Middle frontal gyrus (tissue), 1 donor: ENCODE measurements around the gene MS4A1.
"Not testable (repeated sequence)": the region's sequence is repeated elsewhere in the genome, so short reads cannot be mapped to it uniquely, and the experiment has no call there.

Experiments
- DNase-seq: peaks from one replicate; pipeline ENCODE4 v3.0.0-alpha.2; 2015; ENCODE audit warnings: low spot score; ENCODE audit errors: extremely low spot score

The MS4A1 gene

DNA sequence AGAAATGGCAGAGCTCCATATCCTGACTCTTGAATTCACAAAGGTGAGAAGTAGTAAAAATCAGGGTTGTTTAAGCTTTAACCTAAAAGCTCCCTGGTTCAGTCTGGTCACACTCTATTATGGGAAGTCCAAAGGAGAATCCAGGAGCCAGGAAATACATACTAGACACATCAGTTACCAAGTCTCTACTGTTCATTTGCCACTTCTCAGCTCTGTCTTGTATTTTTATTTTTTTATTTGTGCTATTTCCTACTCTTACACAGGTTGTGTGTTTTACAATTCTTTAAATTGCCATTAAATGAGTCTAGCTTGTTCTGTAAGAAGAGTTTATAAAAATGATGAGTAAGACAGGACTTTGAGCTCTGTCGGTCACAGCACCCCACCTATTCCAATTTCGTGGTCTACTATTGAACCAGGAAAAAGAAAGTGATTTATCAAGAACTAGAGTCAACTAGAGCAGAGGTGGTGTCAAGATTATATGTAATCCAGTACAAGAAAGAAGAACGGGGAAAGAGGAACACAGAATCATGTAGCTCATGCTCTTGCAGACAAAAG, 46.7 kb downstream of the MS4A1 start:
- DNase-seq: no peak

GRCh38 chr11:60504219-60504905, 48.7 kb downstream of the MS4A1 start:
- DNase-seq: no peak

- DNase-seq: not testable (repeated sequence)
Observed at GRCh38 chr11:60509609-60510008, 54.0 kb downstream of the MS4A1 start.

- DNase-seq: not testable (repeated sequence)
Observed at GRCh38 chr11:60510209-60510608, 54.6 kb downstream of the MS4A1 start.

DNA sequence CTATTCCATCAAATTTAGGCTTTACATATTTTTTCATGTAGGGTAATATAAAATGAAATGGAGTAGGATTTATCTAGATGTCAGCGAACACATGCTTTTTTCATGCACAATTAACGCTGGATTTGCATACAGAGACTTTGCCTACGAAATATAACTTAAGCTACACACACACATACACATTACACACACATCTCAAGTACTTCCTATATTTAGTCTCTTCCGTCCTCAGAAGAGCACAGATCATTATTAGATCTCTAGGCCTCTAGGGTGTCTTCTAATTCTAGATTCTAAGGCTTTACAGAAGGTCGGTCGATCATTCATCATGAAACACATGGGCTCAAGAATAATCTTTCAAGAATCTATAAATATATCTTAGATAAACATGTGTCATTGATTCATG, 55.7 kb downstream of the MS4A1 start:
- no peak for DNase-seq

- DNase-seq: no peak
Observed at GRCh38 chr11:60512651-60513225, 57.1 kb downstream of the MS4A1 start.

GRCh38 chr11:60513496-60514460, 58.1 kb downstream of the MS4A1 start:
- no peak for DNase-seq

DNA sequence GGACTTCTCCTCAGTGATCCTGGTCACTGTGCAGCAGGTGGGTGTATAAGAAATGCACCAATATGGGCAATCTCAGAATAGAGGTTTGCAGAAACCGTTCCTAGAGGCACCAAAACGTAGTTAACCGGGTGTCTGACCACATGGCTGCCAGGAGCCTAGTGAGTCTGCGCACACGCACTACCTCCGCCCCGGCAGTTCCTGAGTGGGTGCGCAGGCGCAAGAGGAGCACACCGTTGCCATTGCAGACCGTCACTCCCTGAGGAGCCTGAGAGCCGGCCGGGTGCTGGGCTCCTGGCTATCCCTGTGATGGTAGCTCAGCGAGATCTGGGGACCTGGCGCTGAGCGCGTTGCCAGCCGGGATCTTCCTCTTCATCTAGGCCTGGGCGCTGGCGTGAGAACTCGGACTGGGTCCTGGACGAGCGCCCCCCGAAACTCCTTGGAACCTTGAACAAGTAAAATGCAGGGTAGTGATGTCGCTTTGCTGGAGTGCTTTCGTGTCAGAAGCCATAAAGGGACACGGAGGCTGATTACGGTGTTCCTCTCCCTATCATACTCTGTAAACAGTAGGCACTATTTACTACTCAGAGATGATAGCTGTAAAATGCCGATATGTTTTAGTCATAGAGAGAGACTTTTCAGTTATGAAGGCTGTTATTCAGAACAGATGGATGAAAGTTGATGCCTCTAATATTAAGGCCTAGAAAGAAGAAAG, 59.7 kb downstream of the MS4A1 start, which contains the start of gene MS4A13:
MS4A13 (plus strand) TSS at position 249 of the 712 bp plus-strand sequence. CDS start 2,692 bp downstream, outside the sequence.
- no peak for DNase-seq
